GM18861 (cell line): Measurements from ENCODE around the gene C2orf72.
"Not testable (repeated sequence)": the region's sequence is repeated elsewhere in the genome, so short reads cannot be mapped to it uniquely, and the experiment has no call there.

Source experiments
- ATAC-seq: cut with Tn5 transposase; IDR thresholded peaks from one replicate; pipeline ENCODE4 v1.9.1; 2021; ENCODE audit not compliant: unreplicated experiment

The C2orf72 gene

DNA sequence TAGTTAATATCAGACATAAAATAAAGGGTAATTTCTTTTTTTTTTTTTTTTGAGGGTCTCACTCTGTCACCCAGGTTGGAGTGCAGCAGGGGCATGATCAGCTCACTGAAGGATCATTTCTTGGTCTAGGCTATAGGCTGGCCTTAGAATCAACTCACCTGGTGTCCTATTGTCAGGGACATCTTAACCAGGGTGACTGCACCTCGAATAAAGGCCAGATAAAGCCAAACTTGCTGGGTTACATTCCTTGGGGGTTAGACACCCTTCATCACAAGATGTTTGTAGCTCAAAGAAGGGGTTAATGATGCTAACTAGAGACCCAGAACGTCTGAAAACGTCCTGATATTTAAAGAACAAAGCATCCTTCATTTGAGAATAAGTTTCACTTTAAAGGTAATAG, 23.5 kb upstream of the C2orf72 start:
- ATAC-seq: no peak

DNA sequence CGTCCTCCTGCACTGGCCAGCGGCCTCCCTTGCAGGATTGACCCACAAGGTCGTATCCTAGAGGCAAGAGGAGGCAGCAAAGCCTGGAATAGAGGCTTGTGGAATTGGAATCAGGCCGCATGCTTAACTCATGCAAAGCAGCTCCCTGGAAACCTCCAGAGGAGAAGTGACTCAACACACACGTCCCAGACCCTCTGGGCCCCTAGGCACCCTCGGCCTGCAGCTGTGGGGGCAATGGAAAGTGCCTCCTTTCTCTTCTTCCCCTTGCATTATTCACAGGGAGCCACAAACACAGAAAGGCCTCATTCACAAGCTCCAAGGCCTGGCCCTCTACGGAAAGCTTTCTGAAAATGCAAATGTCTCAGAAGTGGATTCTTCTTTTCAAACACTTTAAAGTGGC, 21.8 kb upstream of the C2orf72 start:
- no peak for ATAC-seq

DNA sequence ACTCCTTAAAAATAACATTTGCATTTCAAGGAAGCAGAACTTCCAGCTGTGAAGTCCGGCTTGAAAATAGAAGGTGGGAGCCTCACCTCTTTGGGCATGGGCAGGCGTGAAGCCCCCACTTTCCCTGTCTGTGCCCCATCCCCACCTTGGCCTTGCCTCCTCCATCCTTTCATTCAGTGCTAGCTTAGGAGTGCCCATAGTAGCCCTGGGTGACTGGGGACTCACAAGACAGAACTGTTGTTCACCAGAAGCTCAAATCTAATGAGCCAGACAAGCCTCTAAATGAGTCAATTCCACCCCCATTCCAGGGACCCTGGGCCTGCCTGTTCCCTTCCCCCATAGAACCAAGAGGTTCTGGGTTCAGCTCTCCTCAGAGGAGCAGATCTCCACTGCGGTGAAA, 21.4 kb upstream of the C2orf72 start:
- no peak for ATAC-seq

DNA sequence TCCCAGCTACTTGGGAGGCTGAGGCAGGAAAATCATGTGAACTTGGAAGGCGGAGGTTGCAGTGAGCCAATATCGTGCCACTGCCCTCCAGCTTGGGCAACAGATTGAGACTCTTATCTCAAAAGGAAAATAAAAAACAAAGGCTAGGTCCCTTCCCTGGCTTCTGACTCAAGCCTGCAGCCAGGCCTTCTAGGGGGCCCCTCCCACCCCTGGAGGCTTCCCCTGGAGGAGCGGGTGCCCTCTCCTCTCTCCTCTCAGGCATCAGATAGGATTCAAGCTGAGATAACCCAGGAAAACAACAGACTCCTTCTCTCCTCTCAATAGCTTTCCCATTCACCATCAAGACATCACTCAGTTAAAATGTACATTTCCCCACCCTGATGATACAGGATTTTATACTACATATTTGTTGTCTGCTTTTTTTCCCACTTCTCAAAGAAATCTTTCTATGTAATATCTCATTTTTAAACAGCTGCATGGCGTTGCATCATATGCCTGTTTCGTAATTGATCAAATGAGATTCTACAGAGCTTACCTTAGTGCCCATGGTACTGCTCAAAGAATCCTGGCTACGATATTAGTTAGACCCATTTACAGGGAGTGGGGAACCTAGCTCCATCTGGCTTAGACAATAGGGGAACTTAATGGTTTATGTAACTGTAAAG, 20.6 kb upstream of the C2orf72 start:
- no peak for ATAC-seq

DNA sequence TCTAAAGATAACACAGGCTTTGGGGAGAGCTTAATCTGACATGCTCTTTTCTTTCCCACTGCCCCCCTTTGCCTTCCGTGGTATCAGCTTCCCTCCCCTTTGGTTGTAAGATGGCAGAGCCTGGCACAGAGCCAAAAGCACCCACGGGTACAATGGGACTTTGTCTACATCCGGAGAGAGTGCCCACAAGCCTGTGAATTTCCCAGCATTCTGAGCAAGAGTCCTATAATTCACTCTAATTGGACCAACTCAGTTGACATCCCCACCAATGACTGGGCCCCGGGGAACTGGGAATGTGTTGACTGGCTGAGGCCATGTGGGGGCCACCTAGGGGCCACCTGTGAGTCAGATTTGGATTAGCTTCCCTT, 20.1 kb upstream of the C2orf72 start:
- no peak for ATAC-seq

DNA sequence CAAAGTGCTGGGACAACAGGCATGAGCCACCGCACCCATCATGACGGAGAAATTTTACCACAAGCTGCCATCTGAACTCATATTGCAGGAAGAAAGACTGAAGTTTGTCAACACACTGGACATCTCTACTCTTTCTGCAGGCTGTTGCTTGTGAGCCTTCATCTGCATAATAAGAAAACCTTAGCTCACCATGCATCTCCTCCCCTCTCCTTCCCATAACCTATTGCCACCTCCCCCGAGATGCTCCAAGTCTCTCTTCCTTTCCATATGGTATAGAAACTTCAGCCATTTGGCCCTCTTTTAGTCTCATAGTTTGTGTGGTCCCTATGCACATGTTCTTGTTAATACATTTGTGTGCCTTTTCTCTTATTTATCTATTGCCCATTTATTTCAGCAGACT, 19.1 kb upstream of the C2orf72 start:
- ATAC-seq: no peak

DNA sequence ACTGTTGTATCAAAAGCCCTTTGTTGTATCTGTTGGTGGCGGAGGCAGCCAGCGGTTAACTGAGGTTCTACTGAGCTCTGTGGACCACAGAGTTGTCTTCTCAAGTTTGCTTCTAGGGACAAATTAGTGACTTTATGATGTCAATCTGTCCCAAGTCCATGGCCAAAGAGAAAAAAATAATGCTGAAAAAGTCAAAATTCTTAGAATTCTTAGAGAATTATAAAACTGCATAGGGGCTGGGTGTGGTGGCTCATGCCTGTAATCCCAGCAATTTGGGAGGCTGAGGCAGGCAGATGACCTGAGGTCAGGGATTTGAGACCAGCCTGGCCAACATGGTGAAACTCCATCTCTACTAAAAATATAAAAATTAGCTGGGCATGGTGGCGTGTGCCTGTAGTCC, 12.3 kb upstream of the C2orf72 start:
- ATAC-seq: not testable (repeated sequence)

DNA sequence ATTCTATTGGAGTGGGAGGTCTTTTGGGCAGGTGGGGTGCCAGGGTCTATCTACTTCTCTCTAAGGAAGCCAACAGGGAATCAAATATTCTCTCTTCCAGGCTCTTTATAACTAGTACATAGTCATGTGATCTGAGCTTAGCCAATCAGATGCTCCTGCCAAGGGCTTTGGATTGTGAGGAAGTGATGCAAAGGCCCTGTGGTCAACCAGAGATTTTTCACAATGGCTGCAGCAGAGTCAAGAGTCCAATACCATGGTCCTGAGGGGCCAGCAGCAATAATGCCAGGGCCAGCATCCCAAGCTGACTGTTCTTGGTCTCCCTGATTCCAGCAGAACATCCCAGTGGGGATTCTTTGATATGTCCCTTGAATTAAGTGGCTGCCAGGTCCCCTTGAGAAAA, 8.4 kb upstream of the C2orf72 start:
- no peak for ATAC-seq

DNA sequence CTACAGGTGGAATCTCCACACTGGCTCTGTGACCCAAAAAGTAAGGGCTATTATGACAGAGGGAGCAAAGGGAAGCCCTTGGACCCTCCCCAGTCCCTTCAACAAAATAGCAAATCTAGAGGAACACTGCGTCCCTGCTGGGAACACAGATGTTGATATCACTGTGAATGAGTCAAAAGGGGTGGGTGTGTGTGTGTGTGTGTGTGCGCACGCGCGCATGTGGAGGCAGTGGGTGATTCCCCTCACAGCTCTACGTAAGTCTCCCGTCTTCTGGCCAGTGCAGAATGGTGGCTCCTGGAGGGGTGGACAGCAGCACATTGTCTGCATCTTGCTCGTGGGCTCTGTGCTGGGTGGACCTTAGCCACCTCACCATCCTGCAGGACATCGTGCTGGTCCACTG, 7.8 kb upstream of the C2orf72 start:
- ATAC-seq: no peak

DNA sequence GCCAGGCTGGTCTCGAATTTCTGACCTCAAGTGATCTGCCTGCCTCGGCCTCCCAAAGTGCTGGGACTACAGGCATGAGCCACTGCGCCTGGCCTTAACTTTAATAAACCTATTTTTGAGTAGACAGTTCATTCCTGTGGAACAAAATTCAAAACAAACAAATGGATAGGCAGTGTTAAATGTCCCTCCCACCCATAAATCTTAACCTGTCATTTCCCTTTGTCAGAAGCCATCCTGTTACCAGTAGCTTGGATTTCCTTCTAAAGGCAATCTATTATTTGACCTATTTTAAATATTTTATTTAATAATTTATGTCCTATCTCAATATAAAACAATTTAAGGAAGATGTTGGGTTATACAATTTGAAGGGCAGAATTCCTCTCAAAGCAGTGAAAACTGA, 6.6 kb upstream of the C2orf72 start:
- ATAC-seq: no peak

DNA sequence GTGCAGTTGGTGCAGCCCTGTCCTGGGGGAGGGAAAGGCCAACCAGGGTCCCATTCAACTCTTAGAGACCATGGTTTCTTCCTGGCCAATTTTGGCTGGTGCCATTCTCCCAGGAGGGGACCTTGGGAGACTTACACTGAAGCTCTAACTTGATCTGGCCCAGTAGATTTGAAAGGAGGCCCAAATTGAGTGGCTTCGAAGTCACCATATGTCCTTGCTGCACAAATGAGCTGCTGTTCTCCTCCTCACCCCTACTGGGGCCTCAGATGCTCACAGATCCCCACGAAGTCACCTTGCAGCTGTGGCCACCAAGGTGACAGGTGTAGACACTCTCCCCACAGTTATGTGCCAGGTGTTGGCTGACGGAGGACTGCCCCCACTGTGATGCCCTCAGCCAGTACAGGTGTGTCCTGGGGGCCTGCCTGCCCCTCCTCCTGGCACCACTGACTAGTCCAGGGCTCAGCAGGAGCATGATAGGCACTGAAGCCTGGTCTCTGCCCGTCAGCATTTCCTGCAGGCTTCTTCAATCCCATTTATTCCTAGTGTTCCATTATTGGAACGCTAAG, 4.7 kb upstream of the C2orf72 start:
- ATAC-seq: no peak

DNA sequence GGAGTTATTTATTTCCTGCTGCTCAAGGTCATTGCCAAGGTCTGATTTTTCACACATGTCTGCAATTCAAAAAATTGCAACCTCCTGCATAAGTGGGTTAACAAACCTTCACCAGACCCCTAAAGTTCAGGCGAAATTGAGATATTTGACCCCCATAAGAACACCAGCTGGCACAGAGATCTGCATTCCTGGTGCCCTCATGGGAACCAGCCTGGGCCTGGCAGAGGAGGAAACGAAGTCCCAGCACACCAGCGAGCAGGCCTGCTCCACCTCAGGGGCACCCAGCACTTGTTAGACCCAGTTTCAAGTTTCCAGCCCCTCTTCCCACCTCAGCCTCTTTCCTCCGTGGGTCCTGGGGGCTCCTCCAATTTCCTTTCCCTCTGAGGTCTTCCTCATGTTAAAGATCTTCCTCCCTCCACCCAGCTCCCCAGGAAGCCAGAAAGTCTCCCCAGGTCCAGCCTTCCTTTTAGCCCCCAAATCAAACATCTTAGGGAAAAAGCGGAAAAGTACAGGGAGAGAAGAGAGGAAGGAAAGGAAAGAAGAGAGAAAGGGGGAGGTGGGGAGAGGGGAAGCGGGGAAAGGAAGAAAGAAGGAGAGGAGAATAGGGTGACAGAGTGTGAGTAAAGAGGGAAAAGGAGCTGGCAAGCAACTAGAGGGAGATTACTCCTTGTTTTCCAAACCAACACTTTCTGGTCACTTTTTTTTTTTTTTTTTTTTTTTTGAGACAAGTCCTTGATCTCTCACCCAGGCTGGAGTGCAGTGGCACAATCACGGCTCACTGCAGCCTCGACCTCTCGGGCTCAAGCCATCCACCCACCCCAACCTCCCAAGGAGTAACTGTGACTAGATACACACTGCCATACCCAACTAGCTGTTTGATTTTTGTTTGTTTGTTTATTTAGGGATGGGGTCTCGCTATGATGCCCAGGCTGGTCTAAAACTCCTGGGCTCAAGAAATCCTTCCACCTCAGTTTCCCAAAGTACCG, 3.9 kb upstream of the C2orf72 start:
- no peak for ATAC-seq

DNA sequence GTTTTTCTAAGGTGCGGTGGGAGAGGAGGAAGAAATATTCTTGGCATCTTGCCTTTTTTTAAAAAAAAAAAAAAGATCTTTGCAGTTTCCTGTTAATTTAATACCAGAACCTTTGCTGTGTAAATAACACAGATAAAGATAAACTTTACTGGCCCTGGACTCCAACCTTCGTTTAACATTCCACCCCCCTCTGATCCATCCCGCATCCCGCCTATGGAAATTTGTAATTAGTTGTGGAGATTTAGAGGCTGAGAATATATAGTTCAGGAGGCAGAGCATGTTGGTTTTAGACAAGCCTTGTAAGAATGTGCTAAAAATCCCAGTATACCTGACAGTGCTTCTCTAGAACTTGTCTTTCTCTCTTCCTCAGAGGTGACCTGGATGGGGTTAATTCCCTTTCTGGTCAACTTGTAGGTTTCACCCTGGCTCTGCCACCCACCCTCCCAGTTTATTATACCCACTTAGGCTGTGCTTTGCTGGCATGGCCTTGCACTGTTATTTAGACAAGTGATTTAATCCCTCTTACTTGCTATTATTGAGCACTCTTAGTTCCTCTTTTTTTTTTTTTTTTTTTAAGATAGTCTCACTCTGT, 2.9 kb upstream of the C2orf72 start:
- ATAC-seq: no peak

DNA sequence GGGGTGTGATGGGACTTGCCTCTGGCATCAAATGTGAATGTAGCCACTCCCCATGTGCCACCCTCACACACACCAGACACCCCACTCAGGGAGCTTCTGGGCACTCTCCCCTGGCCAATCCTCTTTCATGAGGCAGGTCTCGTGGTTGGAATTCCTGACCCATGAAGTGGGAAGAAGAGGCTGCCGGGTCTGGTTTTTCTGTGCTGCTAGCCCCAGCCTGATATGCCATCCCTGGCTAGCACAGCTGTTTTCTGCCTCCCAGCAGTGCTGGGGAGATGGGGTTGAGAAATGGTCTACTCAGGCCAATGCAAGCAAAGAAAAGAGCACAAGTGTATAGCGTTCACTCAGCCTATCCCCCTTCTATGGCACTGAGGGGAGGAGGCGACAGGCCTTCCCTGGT, 1.2 kb upstream of the C2orf72 start:
- ATAC-seq: no peak

DNA sequence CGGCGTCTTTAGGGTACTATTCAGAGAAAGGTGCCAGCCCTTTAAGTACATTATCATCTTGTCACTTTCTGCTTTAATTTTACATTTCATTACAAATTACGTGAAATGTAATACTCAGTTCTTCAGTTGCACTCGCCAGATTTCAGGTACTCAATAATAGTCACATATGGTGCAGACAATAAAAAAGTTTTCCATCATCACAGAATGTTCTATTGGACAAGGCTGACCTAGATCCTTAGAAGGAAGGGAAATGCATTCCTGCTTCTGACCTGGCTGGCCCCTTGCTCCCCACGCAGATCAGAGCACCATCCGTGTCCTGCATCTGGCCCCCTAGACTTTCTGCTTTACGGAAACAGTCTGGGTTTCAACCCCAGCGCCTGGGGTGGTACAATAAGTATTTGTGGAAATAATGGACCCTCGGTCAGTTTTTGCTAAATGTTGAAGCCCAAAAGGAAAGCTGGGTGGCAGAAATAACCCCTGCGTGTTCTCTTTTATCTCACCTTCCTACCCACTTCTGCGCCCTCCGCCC, 681 bp upstream of the C2orf72 start:
- no peak for ATAC-seq

DNA sequence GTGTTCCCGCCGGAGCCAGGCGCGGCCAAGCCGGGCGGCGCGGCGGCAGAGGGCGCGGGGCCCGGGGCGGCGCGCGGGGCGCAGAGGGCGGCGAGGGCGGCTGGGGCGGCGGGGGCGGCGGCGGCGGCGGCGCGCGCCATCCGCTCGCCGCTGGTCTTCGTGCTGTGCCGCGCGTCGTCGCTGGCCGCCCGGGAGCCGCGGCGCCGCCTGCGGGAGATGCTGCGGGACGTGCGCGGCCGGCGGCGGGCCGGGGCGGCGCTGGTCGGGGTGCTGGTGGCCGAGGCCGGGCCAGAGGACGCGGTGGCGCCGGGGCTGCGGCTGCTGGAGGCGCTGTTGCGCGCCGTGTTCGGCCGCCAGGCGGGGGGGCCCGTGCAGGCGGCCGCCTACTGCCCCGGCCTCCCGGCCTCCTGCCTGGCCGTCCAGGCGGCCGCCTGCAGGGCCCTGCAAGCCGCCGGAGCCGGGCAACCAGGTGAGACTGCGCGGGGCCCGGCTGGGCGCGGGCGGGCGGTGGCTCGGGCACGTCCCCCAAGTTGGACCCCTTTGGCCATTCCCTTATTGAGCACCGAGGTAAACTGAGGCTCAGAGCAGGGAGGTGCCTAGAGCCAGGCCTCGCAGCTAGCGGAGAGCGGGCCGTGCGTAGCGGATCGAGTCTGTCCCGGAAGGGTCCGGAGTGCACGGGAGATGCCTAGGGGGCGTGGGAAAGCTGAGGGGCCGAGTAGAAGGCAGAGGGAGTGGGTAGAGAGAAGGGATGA, 584 bp downstream of the C2orf72 start:
- no peak for ATAC-seq

DNA sequence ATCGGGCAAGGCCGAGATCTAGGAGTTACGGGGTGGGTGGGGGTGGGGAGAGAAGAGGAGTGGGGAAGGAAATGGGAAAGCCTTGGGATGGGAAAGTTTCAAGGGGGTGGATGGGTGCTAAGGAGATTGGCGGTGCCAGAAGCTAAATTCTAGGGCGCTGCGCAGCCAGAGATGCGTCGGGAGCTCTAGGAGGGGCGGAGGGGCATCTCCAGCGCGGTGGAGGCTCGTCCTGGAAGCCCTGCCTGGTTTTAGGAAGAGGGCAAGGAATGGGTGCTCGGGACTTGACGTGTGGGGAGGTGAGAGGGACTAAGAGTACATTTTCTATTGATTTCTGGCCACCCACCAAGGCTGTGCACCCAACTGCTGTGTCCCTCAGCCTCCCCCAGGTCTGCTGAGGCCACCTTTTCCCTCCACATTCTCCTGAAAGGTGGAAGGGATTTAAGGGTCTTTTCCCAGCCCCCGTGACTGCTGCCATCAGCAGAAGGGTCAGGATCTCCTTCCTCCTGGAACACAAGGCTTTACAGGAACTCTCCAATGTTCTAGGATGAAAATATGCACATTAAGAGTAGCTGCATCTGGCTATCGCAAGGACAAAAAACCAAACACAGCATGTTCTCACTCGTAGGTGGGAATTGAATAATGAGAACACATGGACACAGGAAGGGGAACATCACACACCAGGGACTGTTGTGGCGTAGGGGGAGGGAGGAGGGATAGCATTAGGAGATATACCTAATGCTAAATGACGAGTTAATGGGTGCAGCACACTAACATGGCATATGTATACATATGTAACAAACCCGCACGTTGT, 1.4 kb downstream of the C2orf72 start:
- no peak for ATAC-seq

DNA sequence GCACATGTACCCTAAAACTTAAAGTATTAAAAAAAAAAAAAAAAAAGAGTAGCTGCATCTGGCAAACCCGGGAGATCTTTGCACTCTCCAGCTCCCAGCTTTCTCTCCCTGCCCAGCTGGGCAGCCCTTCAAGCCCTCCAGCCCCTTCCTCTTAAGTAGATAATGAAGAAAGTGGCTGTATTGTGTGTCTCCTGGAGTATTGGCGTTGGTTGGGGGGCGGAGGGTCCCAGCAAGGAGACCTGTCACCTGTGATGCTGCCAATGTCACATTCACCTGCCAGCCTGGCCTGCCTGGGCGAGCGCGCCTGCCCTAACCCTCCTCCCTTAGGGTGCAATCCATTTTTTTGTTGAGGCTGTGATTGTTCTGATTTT, 2.0 kb downstream of the C2orf72 start:
- ATAC-seq: no peak

DNA sequence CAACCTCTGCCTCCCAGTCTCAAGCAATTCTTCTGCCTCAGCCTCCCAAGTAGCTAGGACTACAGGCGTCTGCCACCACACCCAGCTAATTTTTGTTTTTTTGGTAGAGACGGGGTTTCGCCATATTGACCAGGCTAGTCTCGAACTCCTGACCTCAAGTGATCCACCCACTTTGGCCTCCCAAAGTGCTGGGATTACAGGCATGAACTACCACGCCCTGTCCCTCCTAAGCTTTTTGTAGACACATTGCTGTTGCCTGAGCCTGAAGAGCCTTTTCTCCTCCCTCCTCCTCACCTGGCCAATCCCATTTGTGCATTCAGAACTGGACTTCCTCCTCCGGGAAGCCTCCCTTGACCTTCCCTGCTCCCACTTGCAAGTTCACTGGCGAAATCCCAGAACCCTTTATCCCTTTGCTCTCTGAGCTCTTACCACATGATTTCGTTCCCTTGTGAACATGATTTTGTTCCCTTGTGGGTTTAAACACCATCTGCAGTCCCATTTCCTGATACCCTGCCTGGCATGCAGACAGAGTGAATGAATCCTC, 2.6 kb downstream of the C2orf72 start:
- ATAC-seq: no peak
